Endothelial cell of umbilical vein (primary cell): Measurements from ENCODE around the gene ANGPT4. TPM values are rescaled to one million over a fixed set of nuclear protein-coding genes. Genes with fewer than 3 reads are reported as not detected.

ENCODE experiments used
- Bru-seq: library from RNA; stranded (reverse); fragments of 400-500 nt; gene quantifications from one replicate; lab custom pipeline; 2021; lab: Mats Ljungman, UMichigan
- BruChase-seq, 2 experiments: library from RNA; stranded (reverse); fragments of 400-500 nt; gene quantifications; one replicate each; lab custom pipeline; 2021; lab: Mats Ljungman, UMichigan
- BruUV-seq: library from RNA; stranded (reverse); fragments of 400-500 nt; replicated peaks from 2 replicates; lab custom pipeline; 2021; lab: Mats Ljungman, UMichigan
- CTCF ChIA-PET: fragments of 300-600, 350-600 bp; sonication (Branson Sonifier 250); formaldehyde crosslinking; loops from one replicate; lab custom pipeline; 2021; ENCODE audit warnings: antibody characterized with exemption, inconsistent platforms; lab: Charles Lee
- POLR2A ChIA-PET: fragments of 300-600, 350-600 bp; sonication (Branson Sonifier 250); formaldehyde crosslinking; loops from one replicate; lab custom pipeline; 2021; ENCODE audit warnings: antibody characterized with exemption, inconsistent platforms; lab: Charles Lee
- DNase-seq: peaks from one replicate; pipeline ENCODE4 v3.0.0-alpha.2; 2011; ENCODE audit warnings: low read depth, low spot score
- FAIRE-seq: peaks from 2 replicates; lab custom pipeline; 2011; peaks lifted over from hg19 to GRCh38; lab: Jason Lieb, UNC
- H2AFZ ChIP-seq: 2 replicates; pipeline ENCODE4 v1.6.0; 2012; ENCODE audit warnings: low read depth, low read length, control low read depth, inconsistent platforms
- H3K27ac ChIP-seq: 2 replicates; pipeline ENCODE4 v1.5.1; 2011; ENCODE audit warnings: low read depth, mild to moderate bottlenecking, control low read depth, low read length, moderate library complexity; ENCODE audit not compliant: insufficient read depth
- H3K27me3 ChIP-seq, 2 experiments: 2 replicates each; pipeline versions ENCODE4 v1.6.0 to v1.6.1; 2011; ENCODE audit warnings: low read length in 2 of 2, mixed read lengths in 1 of 2; ENCODE audit not compliant: control insufficient read depth in 2 of 2, insufficient read depth in 2 of 2
- H3K36me3 ChIP-seq, 2 experiments: 2 replicates in 1 of 2; 3 replicates in 1 of 2; pipeline ENCODE4 v1.5.1; 2011; ENCODE audit warnings: low read length in 2 of 2, mild to moderate bottlenecking in 1 of 2, moderate library complexity in 1 of 2; ENCODE audit not compliant: control insufficient read depth in 2 of 2, insufficient read depth in 2 of 2; ENCODE audit errors: extremely low read depth in 1 of 2
- H3K4me1 ChIP-seq: 3 replicates; pipeline ENCODE4 v1.5.1; 2011; ENCODE audit warnings: mild to moderate bottlenecking, low read length; ENCODE audit not compliant: control insufficient read depth, insufficient read depth; ENCODE audit errors: extremely low read depth
- H3K4me2 ChIP-seq: 2 replicates; pipeline ENCODE4 v1.6.1; 2011; ENCODE audit warnings: low read length, control low read depth, mixed read lengths; ENCODE audit not compliant: insufficient read depth
- H3K4me3 ChIP-seq, 3 experiments: fragments of 200-600 bp in 1 of 3; sonication (generic), shearing (Covaris generic) in 1 of 3; replicated peaks in 1 of 3; 2 replicates each; pipeline ENCODE4 v1.5.1; 2011 to 2016; ENCODE audit warnings: control low read depth in 3 of 3, low read length in 3 of 3, mild to moderate bottlenecking in 2 of 3, inconsistent platforms in 1 of 3, low read depth in 1 of 3, moderate library complexity in 1 of 3; ENCODE audit not compliant: insufficient read depth in 1 of 3
- H3K79me2 ChIP-seq: 2 replicates; pipeline ENCODE4 v1.6.0; 2012; ENCODE audit warnings: low read length, inconsistent platforms; ENCODE audit not compliant: control insufficient read depth, insufficient read depth
- H3K9ac ChIP-seq: replicated peaks from 2 replicates; pipeline ENCODE3; 2011; ENCODE audit warnings: low read length, control low read depth; ENCODE audit not compliant: insufficient read depth; ENCODE audit errors: extremely low read depth
- H3K9me1 ChIP-seq: replicated peaks from 3 replicates; pipeline ENCODE4 v1.6.0; 2011; ENCODE audit warnings: mild to moderate bottlenecking, low read length; ENCODE audit not compliant: control insufficient read depth, insufficient read depth; ENCODE audit errors: extremely low read depth
- H3K9me3 ChIP-seq: replicated peaks from 2 replicates; pipeline ENCODE4 v1.5.1; 2012; ENCODE audit warnings: low read length, inconsistent platforms; ENCODE audit not compliant: control insufficient read depth, insufficient read depth
- H4K20me1 ChIP-seq: replicated peaks from 2 replicates; pipeline ENCODE3; 2011; ENCODE audit warnings: mild to moderate bottlenecking, low read length; ENCODE audit not compliant: control insufficient read depth, insufficient read depth; ENCODE audit errors: extremely low read depth
- CTCF ChIP-seq, 2 donors: IDR thresholded peaks; 1 replicate in 1 of 2; 2 replicates in 1 of 2; pipeline ENCODE4 v1.5.1; 2011; ENCODE audit warnings: low read length in 2 of 2, mild to moderate bottlenecking in 2 of 2, moderate library complexity in 2 of 2, control low read depth in 1 of 2, inconsistent platforms in 1 of 2, low read depth in 1 of 2; ENCODE audit not compliant: insufficient read depth in 1 of 2; ENCODE audit errors: extremely low read depth in 1 of 2
- JUN ChIP-seq: IDR thresholded peaks from 2 replicates; pipeline ENCODE4 v1.6.1; 2011; ENCODE audit warnings: borderline replicate concordance, low read depth; ENCODE audit not compliant: insufficient read length, insufficient read depth
- dilution Hi-C: fragments of 300-500 bp; cut with MboI; formaldehyde crosslinking; loops from one replicate; pipeline ENCODE4 v1.15.0; 2019; ENCODE audit warnings: low sequenced_read_pairs; ENCODE audit not compliant: extremely low pct_ligation_motif_present
- intact Hi-C: fragments of 100-400 bp; cut with micrococcal nuclease; formaldehyde crosslinking; loops from one replicate; pipeline ENCODE4 v1.10.0; 2022
- long read RNA-seq: library from polyadenylated mRNA; stranded (forward); transcript quantifications from one replicate; pipeline ENCODE4 v2.0.0, GENCODE V29; 2021
- polyA minus RNA-seq, 3 experiments: library from RNA; depleted of rRNA, polyadenylated mRNA; stranded (reverse); fragments of >200 nt; gene quantifications; 1 replicate in 1 of 3; 2 replicates in 2 of 3; pipeline ENCODE4 v1.2.3, GENCODE V29; 2011
- polyA plus RNA-seq, 4 experiments: library from polyadenylated mRNA; depleted of rRNA in 3 of 4; stranded (reverse) in 3 of 4; unstranded in 1 of 4; fragments of >200 nt; gene quantifications; 2 replicates each; pipeline versions ENCODE4 v1.2.1 to v1.2.3, GENCODE V29; 2011 to 2012; ENCODE audit warnings: missing spikeins in 1 of 4
- total RNA-seq: library from RNA; stranded (reverse); gene quantifications from 2 replicates; pipeline ENCODE4 v1.2.3, GENCODE V29; 2021

ANGPT4 gene, protein sequence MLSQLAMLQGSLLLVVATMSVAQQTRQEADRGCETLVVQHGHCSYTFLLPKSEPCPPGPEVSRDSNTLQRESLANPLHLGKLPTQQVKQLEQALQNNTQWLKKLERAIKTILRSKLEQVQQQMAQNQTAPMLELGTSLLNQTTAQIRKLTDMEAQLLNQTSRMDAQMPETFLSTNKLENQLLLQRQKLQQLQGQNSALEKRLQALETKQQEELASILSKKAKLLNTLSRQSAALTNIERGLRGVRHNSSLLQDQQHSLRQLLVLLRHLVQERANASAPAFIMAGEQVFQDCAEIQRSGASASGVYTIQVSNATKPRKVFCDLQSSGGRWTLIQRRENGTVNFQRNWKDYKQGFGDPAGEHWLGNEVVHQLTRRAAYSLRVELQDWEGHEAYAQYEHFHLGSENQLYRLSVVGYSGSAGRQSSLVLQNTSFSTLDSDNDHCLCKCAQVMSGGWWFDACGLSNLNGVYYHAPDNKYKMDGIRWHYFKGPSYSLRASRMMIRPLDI
- total RNA-seq, result not detected in 2 replicates
- not detected in 2 replicates for polyA plus RNA-seq
- polyA plus RNA-seq (2011; cell fraction: cytosol; rRNA removed), result not detected in 2 replicates
- polyA plus RNA-seq (2011; cell fraction: nucleus; rRNA removed), result not detected in 2 replicates
- polyA plus RNA-seq (2012), result not detected in 2 replicates
- not detected in 2 replicates for polyA minus RNA-seq
- not detected for polyA minus RNA-seq (2011; cell fraction: cytosol; rRNA and poly(A)+ RNA removed)
- not detected in 2 replicates for polyA minus RNA-seq (2011; cell fraction: nucleus; rRNA and poly(A)+ RNA removed)
- Bru-seq, nascent RNA, result not detected
- not detected for BruChase-seq, experiment 1, labeled RNA remaining after a 6-hour chase
- BruChase-seq, experiment 2, labeled RNA remaining after a 2-hour chase, result not detected
- long read RNA-seq, result 0 reads

DNA sequence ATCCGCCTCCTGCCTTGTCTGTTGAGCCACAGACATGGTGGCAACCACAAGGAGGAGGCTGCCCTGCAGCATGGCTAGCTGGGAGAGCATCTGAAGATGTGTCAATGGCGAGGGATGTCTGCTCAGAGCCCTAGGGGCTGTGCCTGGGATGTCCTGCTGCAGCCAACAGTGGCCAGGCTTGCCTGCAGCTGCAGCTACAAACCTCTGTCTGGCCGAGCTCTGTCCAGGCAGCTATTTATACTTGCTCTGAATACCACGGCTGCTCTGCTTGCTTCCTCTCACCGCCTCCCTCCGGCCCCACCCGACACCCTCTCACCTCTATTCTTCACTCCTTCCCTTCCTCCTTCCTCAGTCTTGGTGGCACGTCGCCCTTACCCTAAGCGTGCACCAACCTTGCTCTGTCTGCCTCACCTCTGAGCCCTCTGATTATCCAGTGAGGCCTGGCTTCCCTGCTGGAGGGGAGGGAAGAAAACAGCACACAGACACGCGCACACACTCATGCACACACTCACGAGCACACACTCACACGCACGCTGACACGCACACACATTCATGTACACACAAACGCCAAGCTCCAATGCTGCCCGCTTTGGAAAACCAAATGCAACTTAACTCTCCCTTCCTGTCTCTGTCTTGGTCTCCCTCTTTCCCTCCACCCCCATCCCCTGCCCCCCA lies at the start of gene ANGPT4:
ANGPT4 (minus strand) TSS at position 210 of the 675 bp plus-strand sequence; CDS start at position 90, 120 bp downstream.
- TF ChIP-seq CTCF (IDR thresholded peaks at IDR 0.05; ENCODE audit: extremely low read depth in 1 of 2, insufficient read depth in 1 of 2, low read depth in 1 of 2, low read length in 2 of 2) (no peak), JUN (no peak)
- Histone ChIP-seq H3K9ac (no peak within 1 kb of the TSS), H3K27me3 (no peaks in the 10 kb centered on the region), H3K27ac (no peak within 1 kb of the TSS), H4K20me1 (no peaks in the 10 kb centered on the region), H3K79me2 (no peaks in the 10 kb centered on the region), H3K4me1 (no peaks in the 10 kb centered on the region), H3K4me2 (no peak within 1 kb of the TSS), H3K36me3 (no peaks in the 10 kb centered on the region), H3K9me3 (no peaks in the 10 kb centered on the region), H2AFZ (no peak within 1 kb of the TSS), H3K9me1 (no peaks in the 10 kb centered on the region), H3K4me3 (no peak within 1 kb of the TSS)
- intact Hi-C loops, result no loop called here
- BruUV-seq, result no TSS peak
- POLR2A ChIA-PET, result no interaction called here
- dilution Hi-C loops, result no loop called here
- CTCF ChIA-PET, result interaction anchor here (0.9 kb wide), 1 partner anchor 39 kb away, joined by 3 read pairs; no protein-coding TSS in a partner anchor
- FAIRE-seq, result no peak
- DNase-seq, result no peak
